ENCODE results near the gene NFATC2. TPM values are rescaled to one million over a fixed set of nuclear protein-coding genes. Genes with fewer than 3 reads are reported as not detected.

The NFATC2 gene
- polyA plus RNA-seq, 1 experiment: 0.21 TPM

GRCh38 chr20:51409192-51409880, 133.2 kb downstream of the NFATC2 start:
- CTCF ChIA-PET: interaction anchor here (3.7 kb wide), 1 partner anchor 186 kb away, joined by 14 read pairs; no protein-coding TSS in a partner anchor
- Histone ChIP-seq H3K36me3 (ENCODE audit: control insufficient read depth, insufficient read depth, low read length) (no peaks in the 10 kb centered on the region), H3K27me3 (ENCODE audit: control insufficient read depth, insufficient read depth, low read length) (no peaks in the 10 kb centered on the region), H3K4me3 (ENCODE audit: low read depth, low read length) (no peak overlapping the region)
- POLR2A ChIA-PET: no interaction called here
- DNase-seq (ENCODE audit: low read depth): no peak
- no peak for TF ChIP-seq CTCF (IDR thresholded peaks at IDR 0.05; ENCODE audit: insufficient read depth, low read depth, low read length)

GRCh38 chr20:51404297-51405060, 138.0 kb downstream of the NFATC2 start:
- CTCF ChIA-PET: interaction anchor here (1.4 kb wide), 1 partner anchor 8 kb away, joined by 3 read pairs; no protein-coding TSS in a partner anchor
- no peak for DNase-seq (ENCODE audit: low read depth)

DNA sequence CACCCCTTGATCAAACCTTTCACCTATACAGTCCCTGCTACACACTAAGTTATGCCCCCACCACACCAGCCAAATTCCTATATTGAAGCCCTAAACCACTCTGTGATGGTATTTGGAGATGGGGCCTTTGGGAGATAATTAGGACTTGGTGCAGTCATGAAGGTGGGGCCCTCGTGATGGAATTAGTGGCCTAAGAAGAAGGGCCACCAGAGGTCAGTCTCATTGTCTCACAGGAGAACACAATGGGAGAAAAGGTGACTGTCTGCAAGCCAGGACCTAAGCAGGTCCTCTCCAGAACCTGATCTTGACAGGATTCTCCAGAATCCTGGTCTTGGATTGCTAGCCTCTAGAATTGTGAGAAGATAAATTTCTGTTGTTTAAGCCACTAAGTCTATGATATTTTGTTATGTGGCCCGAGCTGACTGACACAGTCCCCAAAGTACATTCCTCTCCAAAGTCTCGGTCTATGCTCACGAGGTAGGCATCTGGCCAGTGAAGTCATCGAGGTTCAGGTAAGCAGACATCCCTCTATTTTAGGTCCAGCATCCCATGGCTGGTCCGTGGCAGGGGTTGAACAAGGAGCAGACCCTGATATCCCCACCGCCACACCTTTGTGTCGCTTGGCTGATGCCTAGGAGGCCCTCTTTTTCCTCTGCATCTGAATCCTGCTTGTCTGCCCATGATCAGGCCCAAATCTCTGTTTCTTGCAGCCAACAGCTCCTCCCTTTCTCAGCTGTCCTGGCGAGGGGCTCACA, 138.9 kb downstream of the NFATC2 start:
- TF ChIP-seq CTCF (IDR thresholded peaks at IDR 0.05; ENCODE audit: insufficient read depth, low read depth, low read length): no peak
- no peak for DNase-seq (ENCODE audit: low read depth)
- ChIA-PET CTCF (interaction anchor here (1.4 kb wide), 1 partner anchor 9 kb away, joined by 3 read pairs; no protein-coding TSS in a partner anchor), POLR2A (no interaction called here)
- Histone ChIP-seq H3K4me3 (ENCODE audit: low read depth, low read length) (no peak overlapping the region), H3K36me3 (ENCODE audit: control insufficient read depth, insufficient read depth, low read length) (no peaks in the 10 kb centered on the region), H3K27me3 (ENCODE audit: control insufficient read depth, insufficient read depth, low read length) (no peaks in the 10 kb centered on the region)

More at GRCh38 chr20:51404297-51405060, 138.0 kb downstream of the NFATC2 start:
- Histone ChIP-seq H3K4me3 (ENCODE audit: low read depth, low read length) (no peak overlapping the region), H3K27me3 (ENCODE audit: control insufficient read depth, insufficient read depth, low read length) (no peaks in the 10 kb centered on the region), H3K36me3 (ENCODE audit: control insufficient read depth, insufficient read depth, low read length) (no peaks in the 10 kb centered on the region)
- no peak for TF ChIP-seq CTCF (IDR thresholded peaks at IDR 0.05; ENCODE audit: insufficient read depth, low read depth, low read length)
- POLR2A ChIA-PET: no interaction called here

DNA sequence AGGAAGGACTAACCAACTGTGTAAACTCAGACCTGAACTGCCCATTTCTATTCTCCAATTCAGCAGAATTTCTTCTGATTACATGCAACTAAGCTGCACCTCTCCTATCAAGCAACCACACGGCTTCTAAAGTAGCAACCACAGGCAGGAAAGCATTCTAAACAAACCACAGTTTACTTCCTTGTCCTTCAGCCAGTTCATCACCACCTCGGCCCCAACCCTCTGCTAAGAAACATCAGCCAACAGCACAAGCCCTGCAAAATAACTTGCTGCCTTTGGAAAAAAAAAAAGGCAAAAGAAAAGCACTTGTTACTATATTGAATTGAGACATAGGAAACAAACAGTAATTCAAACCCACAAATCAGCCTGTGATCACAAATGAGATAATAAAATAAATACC, 140.3 kb downstream of the NFATC2 start:
- no peak for DNase-seq (ENCODE audit: low read depth)
- ChIA-PET POLR2A (no interaction called here), CTCF (interaction anchor here (1.4 kb wide), 1 partner anchor 13 kb away, joined by 4 read pairs; no protein-coding TSS in a partner anchor)
- Histone ChIP-seq H3K36me3 (ENCODE audit: control insufficient read depth, insufficient read depth, low read length) (no peaks in the 10 kb centered on the region), H3K4me3 (ENCODE audit: low read depth, low read length) (no peak overlapping the region), H3K27me3 (ENCODE audit: control insufficient read depth, insufficient read depth, low read length) (no peaks in the 10 kb centered on the region)
- TF ChIP-seq CTCF (IDR thresholded peaks at IDR 0.05; ENCODE audit: insufficient read depth, low read depth, low read length): no peak

DNA sequence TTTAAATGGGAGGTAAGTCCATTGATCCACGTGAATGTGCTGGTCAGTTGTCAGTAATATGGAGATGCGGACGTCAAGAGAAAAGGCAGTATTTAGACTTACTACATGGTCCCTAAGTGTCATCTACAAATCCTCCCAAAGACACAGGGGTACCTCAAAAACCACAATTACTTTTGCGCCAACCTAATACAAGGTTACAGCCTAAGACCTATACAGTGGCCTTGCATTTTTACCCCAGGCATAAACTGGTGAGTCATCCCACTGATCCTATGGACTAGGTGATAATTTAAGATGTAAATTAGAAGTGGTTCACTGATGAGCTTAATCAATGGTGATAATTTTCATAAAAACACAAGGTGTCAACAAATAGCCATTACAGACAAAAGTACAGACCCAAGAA, 141.0 kb downstream of the NFATC2 start:
- Histone ChIP-seq H3K27me3 (ENCODE audit: control insufficient read depth, insufficient read depth, low read length) (no peaks in the 10 kb centered on the region), H3K36me3 (ENCODE audit: control insufficient read depth, insufficient read depth, low read length) (no peaks in the 10 kb centered on the region), H3K4me3 (ENCODE audit: low read depth, low read length) (no peak overlapping the region)
- no peak for DNase-seq (ENCODE audit: low read depth)
- no peak for TF ChIP-seq CTCF (IDR thresholded peaks at IDR 0.05; ENCODE audit: insufficient read depth, low read depth, low read length)
- ChIA-PET CTCF (interaction anchor here (1.4 kb wide), 1 partner anchor 12 kb away, joined by 4 read pairs; no protein-coding TSS in a partner anchor), POLR2A (no interaction called here)
